HFF-Myc (cell line): ENCODE results near the gene PDE4D.

ENCODE experiments used
- DNase-seq: peaks from one replicate; pipeline ENCODE4 v3.0.0-alpha.2; 2011; ENCODE audit warnings: low read depth; ENCODE audit errors: extremely low read depth
- H3K4me3 ChIP-seq: replicated peaks from 2 replicates; pipeline ENCODE4 v1.5.1; 2011; ENCODE audit warnings: low read depth, mild to moderate bottlenecking, control low read depth, low read length
- TF ChIP-seq, protein P1 (sequence below): IDR thresholded peaks from 2 replicates; pipeline ENCODE4 v1.5.1; 2012; ENCODE audit warnings: mild to moderate bottlenecking, low read depth, low read length, control low read depth; ENCODE audit errors: missing control alignments

The PDE4D gene

DNA sequence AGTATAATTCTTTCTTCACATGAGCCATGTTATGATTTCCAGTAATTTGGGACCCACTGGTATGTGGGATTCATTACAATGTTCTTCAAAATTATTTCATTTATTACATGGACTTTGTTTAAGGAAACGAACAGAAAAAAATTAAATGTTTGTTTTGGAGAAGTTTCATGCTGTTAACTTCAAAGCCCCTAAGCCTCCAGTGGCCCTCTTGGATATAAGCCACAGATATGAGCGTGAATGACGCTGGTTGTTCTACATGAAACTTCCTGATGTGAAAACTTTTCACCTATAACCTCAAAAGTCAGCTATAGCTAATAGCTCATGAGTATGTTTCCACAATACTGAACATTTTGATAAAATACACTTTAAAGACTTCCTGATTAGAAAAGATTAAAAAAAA, 334.2 kb downstream of the PDE4D start:
- H3K4me3 ChIP-seq: no peak overlapping the region
- TF ChIP-seq, protein P1, sequence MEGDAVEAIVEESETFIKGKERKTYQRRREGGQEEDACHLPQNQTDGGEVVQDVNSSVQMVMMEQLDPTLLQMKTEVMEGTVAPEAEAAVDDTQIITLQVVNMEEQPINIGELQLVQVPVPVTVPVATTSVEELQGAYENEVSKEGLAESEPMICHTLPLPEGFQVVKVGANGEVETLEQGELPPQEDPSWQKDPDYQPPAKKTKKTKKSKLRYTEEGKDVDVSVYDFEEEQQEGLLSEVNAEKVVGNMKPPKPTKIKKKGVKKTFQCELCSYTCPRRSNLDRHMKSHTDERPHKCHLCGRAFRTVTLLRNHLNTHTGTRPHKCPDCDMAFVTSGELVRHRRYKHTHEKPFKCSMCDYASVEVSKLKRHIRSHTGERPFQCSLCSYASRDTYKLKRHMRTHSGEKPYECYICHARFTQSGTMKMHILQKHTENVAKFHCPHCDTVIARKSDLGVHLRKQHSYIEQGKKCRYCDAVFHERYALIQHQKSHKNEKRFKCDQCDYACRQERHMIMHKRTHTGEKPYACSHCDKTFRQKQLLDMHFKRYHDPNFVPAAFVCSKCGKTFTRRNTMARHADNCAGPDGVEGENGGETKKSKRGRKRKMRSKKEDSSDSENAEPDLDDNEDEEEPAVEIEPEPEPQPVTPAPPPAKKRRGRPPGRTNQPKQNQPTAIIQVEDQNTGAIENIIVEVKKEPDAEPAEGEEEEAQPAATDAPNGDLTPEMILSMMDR: no peak
- no peak for DNase-seq

DNA sequence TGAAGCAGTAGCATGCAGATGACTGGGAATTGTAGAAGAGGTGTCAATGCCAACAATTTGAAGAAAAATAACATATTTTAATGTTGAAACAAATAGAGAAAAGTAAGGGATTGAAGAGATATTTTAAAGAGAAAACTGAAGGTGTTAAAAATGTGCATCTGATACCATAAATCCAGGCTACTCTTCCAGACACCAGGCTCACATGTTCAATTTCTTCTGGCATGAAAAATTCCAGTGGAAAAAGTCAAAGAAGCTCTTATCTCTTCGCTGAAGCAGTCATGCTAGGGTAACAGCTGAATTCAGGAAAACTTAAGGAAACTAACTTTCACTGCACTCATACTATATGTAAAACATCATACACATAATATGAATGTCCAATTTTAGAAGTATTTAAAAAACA, 335.0 kb downstream of the PDE4D start:
- TF ChIP-seq, protein P1: no peak
- no peak overlapping the region for H3K4me3 ChIP-seq
- DNase-seq: no peak

DNA sequence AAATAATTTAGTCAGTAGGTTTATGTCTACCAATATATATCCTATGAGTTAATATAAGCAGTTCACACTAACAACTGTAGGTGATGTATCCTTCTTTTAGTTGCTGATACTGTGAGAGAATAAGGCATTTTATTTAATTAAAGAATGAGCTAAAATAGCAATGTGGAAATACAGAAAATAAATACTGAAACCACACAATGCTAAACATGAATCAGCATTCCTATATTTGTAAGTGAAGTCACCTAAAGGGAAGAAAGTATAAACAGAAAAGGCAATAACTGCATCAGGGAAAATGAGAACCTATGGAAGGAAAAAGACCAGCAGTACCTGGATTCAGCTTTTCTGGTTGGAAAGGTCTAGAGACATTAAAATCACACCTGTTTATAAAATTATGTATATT, 336.0 kb downstream of the PDE4D start:
- DNase-seq: no peak
- TF ChIP-seq, protein P1: no peak
- H3K4me3 ChIP-seq: no peak overlapping the region

DNA sequence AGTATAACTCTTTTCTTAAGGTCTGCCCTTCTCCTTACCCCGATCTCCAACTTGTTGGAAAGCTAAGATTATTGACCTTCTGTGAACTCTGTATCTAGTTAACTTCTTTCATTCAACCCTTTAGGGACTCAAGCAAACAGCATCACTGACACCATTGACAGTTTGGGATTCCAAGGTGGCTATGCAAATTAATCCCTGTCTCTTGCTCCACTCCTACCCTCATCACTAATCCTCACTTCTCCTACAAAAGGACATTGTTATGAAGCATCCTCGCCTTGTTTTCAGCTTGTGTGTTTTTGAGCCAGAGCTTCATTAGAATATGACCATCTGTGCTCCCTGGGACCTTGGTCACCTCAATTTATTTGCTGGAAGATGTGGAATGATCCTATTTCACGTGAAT, 337.9 kb downstream of the PDE4D start:
- no peak overlapping the region for H3K4me3 ChIP-seq
- TF ChIP-seq, protein P1: no peak
- DNase-seq: no peak

DNA sequence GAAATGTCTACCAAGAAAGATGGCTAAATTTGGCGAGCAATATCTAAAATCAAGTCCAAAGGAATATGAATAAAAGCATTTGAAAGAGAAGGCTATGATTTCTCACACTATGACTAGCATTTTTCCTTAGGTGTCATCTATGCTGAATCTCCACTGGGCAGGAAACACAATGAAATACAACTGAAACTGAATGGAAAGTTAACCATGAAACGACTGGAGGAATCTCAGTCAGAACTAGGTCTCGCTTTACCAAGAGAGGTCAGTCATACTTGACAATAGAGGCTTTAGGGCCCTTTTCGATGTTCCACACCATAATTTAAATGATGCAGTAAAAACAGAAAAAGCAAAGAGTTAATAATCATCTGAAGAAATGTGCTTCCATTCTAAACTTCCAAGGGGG, 339.0 kb downstream of the PDE4D start:
- H3K4me3 ChIP-seq: no peak overlapping the region

DNA sequence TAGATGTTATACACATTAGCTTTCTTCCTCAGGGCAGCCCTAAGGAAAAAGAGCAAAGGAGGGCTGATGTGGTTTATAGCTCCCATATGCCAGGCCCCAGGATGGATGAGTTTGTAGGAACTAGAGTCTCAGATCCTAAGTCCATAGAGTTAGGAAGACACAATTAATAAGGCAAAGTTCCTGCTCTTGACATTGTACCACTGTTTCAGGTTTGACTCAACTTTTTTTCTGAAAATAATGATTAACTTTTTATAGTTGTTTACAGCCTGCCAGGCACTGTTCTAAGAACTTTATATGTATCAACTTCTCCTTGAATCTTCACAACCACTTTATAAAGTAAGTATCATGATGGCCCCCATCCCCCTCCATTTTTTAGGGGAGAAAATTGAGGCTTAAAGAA, 339.5 kb downstream of the PDE4D start:
- no peak overlapping the region for H3K4me3 ChIP-seq
- TF ChIP-seq, protein P1: no peak
- no peak for DNase-seq

More for the DNA sequence above, 339.0 kb downstream of the PDE4D start:
- no peak for DNase-seq
- TF ChIP-seq, protein P1: no peak

DNA sequence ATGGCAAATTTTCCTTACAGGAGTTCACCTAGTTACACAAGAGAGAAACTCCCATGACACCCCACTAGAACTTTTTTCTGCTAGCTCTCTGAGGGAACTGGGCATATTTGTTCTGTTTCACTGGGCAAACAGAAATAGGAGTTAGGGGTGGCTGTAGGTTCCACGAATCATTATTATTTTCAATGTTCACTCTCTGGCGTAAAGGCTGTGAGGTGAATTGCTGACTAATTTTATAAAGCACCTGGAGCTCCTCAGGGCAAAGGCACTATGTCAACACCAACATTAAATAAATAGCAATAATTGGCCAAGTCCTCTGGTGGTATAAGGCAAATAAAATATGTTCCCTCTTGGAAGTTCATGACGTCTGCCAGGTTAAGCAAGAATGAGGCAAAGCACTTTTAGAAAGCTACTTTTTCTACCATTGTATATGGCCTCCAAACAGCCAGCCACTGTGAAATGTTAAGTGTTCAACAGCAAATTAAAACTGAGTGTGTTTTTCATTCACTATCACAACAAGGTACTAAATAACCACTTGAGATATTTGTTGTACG, 344.6 kb downstream of the PDE4D start:
- no peak overlapping the region for H3K4me3 ChIP-seq
- TF ChIP-seq, protein P1: no peak
- no peak for DNase-seq
